Measurements from ENCODE around the gene MRPS15. TPM values are rescaled to one million over a fixed set of nuclear protein-coding genes. Genes with fewer than 3 reads are reported as not detected.
"Not testable (repeated sequence)": the region's sequence is repeated elsewhere in the genome, so short reads cannot be mapped to it uniquely, and the experiment has no call there.

Gene MRPS15
- total RNA-seq, 1 donor from 2014 or later = 108 TPM

- Histone ChIP-seq H3K27me3 (ENCODE audit: low read depth) (peaks cover 94% of the 10 kb centered on the region), H3K9me3 (replicated peaks) (no peaks in the 10 kb centered on the region), H3K4me1 (no peaks in the 10 kb centered on the region), H3K4me3 (no peak overlapping the region), H3K27ac (replicated peaks) (no peak overlapping the region), H3K36me3 (no peaks in the 10 kb centered on the region)
- intact Hi-C loops (cut with micrococcal nuclease) = no loop called here
- TF ChIP-seq, protein P1, sequence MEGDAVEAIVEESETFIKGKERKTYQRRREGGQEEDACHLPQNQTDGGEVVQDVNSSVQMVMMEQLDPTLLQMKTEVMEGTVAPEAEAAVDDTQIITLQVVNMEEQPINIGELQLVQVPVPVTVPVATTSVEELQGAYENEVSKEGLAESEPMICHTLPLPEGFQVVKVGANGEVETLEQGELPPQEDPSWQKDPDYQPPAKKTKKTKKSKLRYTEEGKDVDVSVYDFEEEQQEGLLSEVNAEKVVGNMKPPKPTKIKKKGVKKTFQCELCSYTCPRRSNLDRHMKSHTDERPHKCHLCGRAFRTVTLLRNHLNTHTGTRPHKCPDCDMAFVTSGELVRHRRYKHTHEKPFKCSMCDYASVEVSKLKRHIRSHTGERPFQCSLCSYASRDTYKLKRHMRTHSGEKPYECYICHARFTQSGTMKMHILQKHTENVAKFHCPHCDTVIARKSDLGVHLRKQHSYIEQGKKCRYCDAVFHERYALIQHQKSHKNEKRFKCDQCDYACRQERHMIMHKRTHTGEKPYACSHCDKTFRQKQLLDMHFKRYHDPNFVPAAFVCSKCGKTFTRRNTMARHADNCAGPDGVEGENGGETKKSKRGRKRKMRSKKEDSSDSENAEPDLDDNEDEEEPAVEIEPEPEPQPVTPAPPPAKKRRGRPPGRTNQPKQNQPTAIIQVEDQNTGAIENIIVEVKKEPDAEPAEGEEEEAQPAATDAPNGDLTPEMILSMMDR (IDR thresholded peaks at IDR 0.05; ENCODE audit: borderline replicate concordance) = no peak
- DNase-seq = no peak
Measured at GRCh38 chr1:36508257-36508656, 44.1 kb upstream of the MRPS15 start.

GRCh38 chr1:36506276-36506920, 42.2 kb upstream of the MRPS15 start:
- no peaks in the 10 kb centered on the region for H3K4me1 ChIP-seq
- no peaks in the 10 kb centered on the region for H3K36me3 ChIP-seq
- intact Hi-C loops (cut with micrococcal nuclease) = no loop called here
- TF ChIP-seq, protein P1 (IDR thresholded peaks at IDR 0.05; ENCODE audit: borderline replicate concordance) = no peak
- no peak overlapping the region for H3K4me3 ChIP-seq
- no peak overlapping the region for H3K27ac ChIP-seq (replicated peaks)
- peaks cover 94% of the 10 kb centered on the region for H3K27me3 ChIP-seq (ENCODE audit: low read depth)
- H3K9me3 ChIP-seq (replicated peaks) = no peaks in the 10 kb centered on the region
- no peak for DNase-seq

GRCh38 chr1:36503733-36504132, 39.5 kb upstream of the MRPS15 start:
- H3K27me3 ChIP-seq (ENCODE audit: low read depth) = peaks cover 70% of the 10 kb centered on the region
- DNase-seq = no peak

GRCh38 chr1:36503159-36503558, 39.0 kb upstream of the MRPS15 start:
- Histone ChIP-seq H3K9me3 (replicated peaks) (no peaks in the 10 kb centered on the region), H3K36me3 (no peaks in the 10 kb centered on the region), H3K4me3 (no peak overlapping the region), H3K27ac (replicated peaks) (no peak overlapping the region), H3K27me3 (ENCODE audit: low read depth) (peaks cover 65% of the 10 kb centered on the region), H3K4me1 (no peaks in the 10 kb centered on the region)
- DNase-seq = no peak
- TF ChIP-seq, protein P1 (IDR thresholded peaks at IDR 0.05; ENCODE audit: borderline replicate concordance) = no peak
- intact Hi-C loops (cut with micrococcal nuclease) = no loop called here

More at GRCh38 chr1:36503733-36504132, 39.5 kb upstream of the MRPS15 start:
- intact Hi-C loops (cut with micrococcal nuclease) = no loop called here
- no peaks in the 10 kb centered on the region for H3K4me1 ChIP-seq
- no peaks in the 10 kb centered on the region for H3K9me3 ChIP-seq (replicated peaks)
- H3K27ac ChIP-seq (replicated peaks) = no peak overlapping the region
- H3K36me3 ChIP-seq = no peaks in the 10 kb centered on the region
- H3K4me3 ChIP-seq = no peak overlapping the region
- TF ChIP-seq, protein P1 (IDR thresholded peaks at IDR 0.05; ENCODE audit: borderline replicate concordance) = no peak

DNA sequence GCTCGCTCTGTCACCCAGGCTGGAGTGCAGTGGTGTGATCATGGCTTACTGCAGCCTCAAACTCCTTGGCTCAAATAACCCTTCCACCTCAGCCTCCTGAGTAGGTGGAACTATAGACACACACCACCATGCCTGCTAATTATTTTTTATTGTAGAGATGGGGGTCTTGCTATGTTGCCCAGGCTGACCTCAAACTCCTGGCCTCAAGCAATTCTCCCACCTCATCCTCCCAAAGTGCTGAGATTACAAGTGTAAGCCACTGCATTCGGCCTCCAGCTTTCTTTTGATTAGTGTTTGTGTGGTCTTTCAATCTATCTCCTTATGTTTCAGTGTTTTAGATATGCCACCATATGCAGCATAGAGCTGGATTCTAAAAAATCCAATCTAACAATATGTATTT, 38.4 kb upstream of the MRPS15 start:
- Histone ChIP-seq H3K4me3 (no peak overlapping the region), H3K36me3 (no peaks in the 10 kb centered on the region), H3K9me3 (replicated peaks) (no peaks in the 10 kb centered on the region), H3K27me3 (ENCODE audit: low read depth) (peaks cover 60% of the 10 kb centered on the region), H3K4me1 (no peaks in the 10 kb centered on the region), H3K27ac (replicated peaks) (no peak overlapping the region)
- TF ChIP-seq, protein P1 (IDR thresholded peaks at IDR 0.05; ENCODE audit: borderline replicate concordance) = no peak
- no peak for DNase-seq
- intact Hi-C loops (cut with micrococcal nuclease) = no loop called here

DNA sequence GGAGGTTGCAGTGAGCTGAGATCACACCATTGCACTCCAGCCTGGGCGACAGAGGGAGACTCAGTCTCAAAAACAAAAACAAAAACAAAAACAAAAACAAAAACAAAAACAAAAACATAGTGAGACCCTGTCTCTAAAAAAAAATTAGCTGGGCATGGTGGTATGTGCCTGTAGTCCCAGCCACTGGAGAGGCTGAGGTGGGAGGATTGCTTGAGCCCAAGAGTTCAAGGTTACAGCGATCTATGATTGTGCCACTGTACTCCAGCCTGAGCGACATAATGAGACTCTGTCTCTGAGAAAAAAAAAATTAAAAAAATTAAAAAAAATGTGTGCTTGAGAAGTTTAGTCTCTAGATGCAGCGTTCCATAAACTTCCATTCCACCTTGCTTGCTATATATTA, 37.7 kb upstream of the MRPS15 start:
- H3K27ac ChIP-seq (replicated peaks); H3K4me1 ChIP-seq; H3K4me3 ChIP-seq; H3K36me3 ChIP-seq; intact Hi-C loops (cut with micrococcal nuclease); H3K9me3 ChIP-seq (replicated peaks); DNase-seq: not testable (repeated sequence)
- peaks cover 57% of the 10 kb centered on the region for H3K27me3 ChIP-seq (ENCODE audit: low read depth)

Data from left ventricle myocardium inferior (tissue), 1 donor.